Retina (tissue), 1 donor: ENCODE results near the gene PRSS21.

Source experiments
- DNase-seq: peaks from one replicate; pipeline ENCODE4 v3.0.0-alpha.2; 2016

Gene PRSS21

GRCh38 chr16:2808181-2808580, 8.9 kb upstream of the PRSS21 start:
- no peak for DNase-seq

GRCh38 chr16:2809149-2809760, 7.8 kb upstream of the PRSS21 start:
- no peak for DNase-seq

- DNase-seq = no peak
These were observed 6.4 kb upstream of the PRSS21 start for GRCh38 chr16:2810651-2811050.

- no peak for DNase-seq
These were observed 5.2 kb upstream of the PRSS21 start for GRCh38 chr16:2811703-2812471.

GRCh38 chr16:2813771-2814221, 3.2 kb upstream of the PRSS21 start:
- DNase-seq = no peak

- no peak for DNase-seq
These were observed 2.3 kb upstream of the PRSS21 start for GRCh38 chr16:2814551-2815298.

- no peak for DNase-seq
These were observed 1.7 kb upstream of the PRSS21 start for GRCh38 chr16:2815299-2815771.

- no peak for DNase-seq
These were observed 569 bp downstream of the PRSS21 start for GRCh38 chr16:2817340-2818271.

GRCh38 chr16:2818272-2818876, 1.3 kb downstream of the PRSS21 start:
- no peak for DNase-seq

- DNase-seq = no peak
These were observed 2.3 kb downstream of the PRSS21 start for GRCh38 chr16:2819179-2819938.

- DNase-seq = no peak
These were observed 3.1 kb downstream of the PRSS21 start for GRCh38 chr16:2819939-2820835.

GRCh38 chr16:2820836-2821486, 3.9 kb downstream of the PRSS21 start:
- DNase-seq = no peak

GRCh38 chr16:2821487-2822157, 4.6 kb downstream of the PRSS21 start:
- no peak for DNase-seq

- no peak for DNase-seq
These were observed 5.1 kb downstream of the PRSS21 start for GRCh38 chr16:2822158-2822495.

GRCh38 chr16:2822496-2822895, 5.5 kb downstream of the PRSS21 start:
- DNase-seq = no peak

- DNase-seq = no peak
These were observed 7.6 kb downstream of the PRSS21 start for GRCh38 chr16:2824626-2825025.

- DNase-seq = no peak
These were observed 8.2 kb downstream of the PRSS21 start for GRCh38 chr16:2825049-2825742.

GRCh38 chr16:2825906-2826305, 8.9 kb downstream of the PRSS21 start:
- no peak for DNase-seq
